Suprapubic skin (tissue), 4 donors: ENCODE results near the gene CCNJL. TPM values are rescaled to one million over a fixed set of nuclear protein-coding genes. Genes with fewer than 3 reads are reported as not detected.

Source experiments
- DNase-seq, 2 donors: peaks; one replicate each; pipeline ENCODE4 v3.0.0-alpha.2; 2019; ENCODE audit warnings: low spot score in 2 of 2
- H3K27ac ChIP-seq: fragments of 200-600 bp; sonication (generic); one replicate; pipeline ENCODE4 v1.5.1; 2019
- H3K27me3 ChIP-seq: fragments of 200-600 bp; sonication (generic); one replicate; pipeline ENCODE4 v1.5.1; 2019
- H3K36me3 ChIP-seq: fragments of 200-600 bp; sonication (generic); one replicate; pipeline ENCODE4 v1.5.1; 2019
- H3K4me1 ChIP-seq: fragments of 200-600 bp; sonication (generic); one replicate; pipeline ENCODE4 v1.5.1; 2019
- H3K4me3 ChIP-seq: fragments of 200-600 bp; sonication (generic); one replicate; pipeline ENCODE4 v1.5.1; 2019; ENCODE audit warnings: mild to moderate bottlenecking
- H3K9me3 ChIP-seq: fragments of 200-600 bp; sonication (generic); one replicate; pipeline ENCODE4 v1.5.1; 2019
- CTCF ChIP-seq, 2 donors: fragments of 200-600 bp in 1 of 2; fragments of 450-650 bp in 1 of 2; sonication (generic) in 1 of 2; IDR thresholded peaks; one replicate each; pipeline ENCODE4 v1.5.1; 2016 to 2019; ENCODE audit warnings: antibody characterized with exemption in 2 of 2, mild to moderate bottlenecking in 1 of 2, moderate library complexity in 1 of 2
- EP300 ChIP-seq: sonication (generic); formaldehyde crosslinking; IDR thresholded peaks from one replicate; pipeline ENCODE4 v1.6.1; 2017; ENCODE audit warnings: antibody characterized with exemption
- POLR2A ChIP-seq, 2 donors: fragments of 450-650 bp; IDR thresholded peaks; one replicate each; pipeline ENCODE4 v1.6.1; 2017; ENCODE audit warnings: antibody characterized with exemption in 2 of 2, mild to moderate bottlenecking in 2 of 2, moderate library complexity in 2 of 2
- POLR2AphosphoS5 ChIP-seq, 3 donors: sonication (generic); formaldehyde crosslinking; IDR thresholded peaks; one replicate each; pipeline ENCODE4 v1.6.1; 2017; ENCODE audit warnings: antibody characterized with exemption in 3 of 3
- WGBS: methylation state at CpG from one replicate; pipeline ENCODE4 v1.1.5; 2018; 5-methylcytosine and 5-hydroxymethylcytosine counted together
- total RNA-seq, 4 donors: library from RNA; depleted of rRNA; stranded (reverse); fragments of >200 nt; gene quantifications; one replicate each; pipeline ENCODE4 v1.1.0, GENCODE V29; 2016

The CCNJL gene
- total RNA-seq, 4 donors from 2014 or later: 0.34 to 1.2 (median 1.2) TPM; not detected in 1

GRCh38 chr5:160219356-160219755, 93.0 kb downstream of the CCNJL start:
- no peaks in the 10 kb centered on the region for H3K9me3 ChIP-seq
- no peaks in the 10 kb centered on the region for H3K4me1 ChIP-seq
- WGBS: 80% methylated on average over 4 of the region's 4 CpGs
- H3K4me3 ChIP-seq: no peak overlapping the region
- no peak for DNase-seq
- H3K27ac ChIP-seq: no peak overlapping the region
- TF ChIP-seq POLR2AphosphoS5 (IDR thresholded peaks at IDR 0.05) (no peak), POLR2A (IDR thresholded peaks at IDR 0.05) (no peak), CTCF (IDR thresholded peaks at IDR 0.05) (no peak), EP300 (no peak)
- no peaks in the 10 kb centered on the region for H3K36me3 ChIP-seq
- no peaks in the 10 kb centered on the region for H3K27me3 ChIP-seq

GRCh38 chr5:160213537-160213936, 98.8 kb downstream of the CCNJL start:
- Histone ChIP-seq H3K27me3 (no peaks in the 10 kb centered on the region), H3K4me3 (no peak overlapping the region), H3K27ac (no peak overlapping the region), H3K36me3 (no peaks in the 10 kb centered on the region), H3K4me1 (peaks cover 3% of the 10 kb centered on the region), H3K9me3 (no peaks in the 10 kb centered on the region)
- TF ChIP-seq POLR2AphosphoS5 (IDR thresholded peaks at IDR 0.05) (no peak), EP300 (no peak), POLR2A (IDR thresholded peaks at IDR 0.05) (no peak), CTCF (IDR thresholded peaks at IDR 0.05) (no peak)
- 85% methylated on average over 5 of the region's 5 CpGs for WGBS
- DNase-seq: no peak

GRCh38 chr5:160211352-160211751, 101.0 kb downstream of the CCNJL start:
- TF ChIP-seq POLR2A (IDR thresholded peaks at IDR 0.05) (no peak), CTCF (IDR thresholded peaks at IDR 0.05) (no peak), POLR2AphosphoS5 (IDR thresholded peaks at IDR 0.05) (no peak), EP300 (no peak)
- 92% methylated on average over 1 of the region's 2 CpGs for WGBS
- Histone ChIP-seq H3K4me3 (no peak overlapping the region), H3K9me3 (no peaks in the 10 kb centered on the region), H3K4me1 (peaks cover 3% of the 10 kb centered on the region), H3K27ac (no peak overlapping the region), H3K36me3 (no peaks in the 10 kb centered on the region), H3K27me3 (no peaks in the 10 kb centered on the region)
- no peak for DNase-seq

- H3K4me1 ChIP-seq: peaks cover 3% of the 10 kb centered on the region
- 82% methylated on average over 9 of the region's 9 CpGs for WGBS
- no peaks in the 10 kb centered on the region for H3K36me3 ChIP-seq
- H3K9me3 ChIP-seq: no peaks in the 10 kb centered on the region
- no peak for DNase-seq
- H3K27ac ChIP-seq: no peak overlapping the region
- H3K27me3 ChIP-seq: no peaks in the 10 kb centered on the region
- TF ChIP-seq POLR2AphosphoS5 (IDR thresholded peaks at IDR 0.05): no peak
- TF ChIP-seq POLR2A (IDR thresholded peaks at IDR 0.05): no peak
- no peak for TF ChIP-seq EP300
- no peak overlapping the region for H3K4me3 ChIP-seq
Observed at GRCh38 chr5:160210606-160211005, 101.8 kb downstream of the CCNJL start.

- no peak overlapping the region for H3K27ac ChIP-seq
- H3K4me1 ChIP-seq: peaks cover 4% of the 10 kb centered on the region
- no peak for DNase-seq
- H3K27me3 ChIP-seq: no peaks in the 10 kb centered on the region
- WGBS: 51% methylated on average over 2 of the region's 2 CpGs
- TF ChIP-seq CTCF (IDR thresholded peaks at IDR 0.05) (no peak), EP300 (no peak), POLR2A (IDR thresholded peaks at IDR 0.05) (no peak), POLR2AphosphoS5 (IDR thresholded peaks at IDR 0.05) (no peak)
- no peaks in the 10 kb centered on the region for H3K9me3 ChIP-seq
- no peak overlapping the region for H3K4me3 ChIP-seq
- no peaks in the 10 kb centered on the region for H3K36me3 ChIP-seq
Observed at GRCh38 chr5:160209917-160210316, 102.4 kb downstream of the CCNJL start.

GRCh38 chr5:160207061-160207460, 105.3 kb downstream of the CCNJL start:
- WGBS: 79% methylated on average over 2 of the region's 2 CpGs
- Histone ChIP-seq H3K9me3 (no peaks in the 10 kb centered on the region), H3K27me3 (no peaks in the 10 kb centered on the region), H3K27ac (no peak overlapping the region), H3K4me1 (peaks cover 10% of the 10 kb centered on the region), H3K4me3 (no peak overlapping the region), H3K36me3 (no peaks in the 10 kb centered on the region)
- TF ChIP-seq EP300 (no peak), CTCF (IDR thresholded peaks at IDR 0.05) (no peak), POLR2AphosphoS5 (IDR thresholded peaks at IDR 0.05) (no peak), POLR2A (IDR thresholded peaks at IDR 0.05) (no peak)
- DNase-seq: no peak
